HL-60/S4 treated with phorbol 12-myristate 13-acetate at 8.2 ng/mL for 4 days and 3 days (cell line): ENCODE results near the gene TEF.

Experiments used
- in situ Hi-C: fragments of 300-500 bp; cut with MboI; formaldehyde crosslinking; loops from 2 replicates; pipeline ENCODE4 v1.15.0; 2022; ENCODE audit warnings: low sequenced_read_pairs

TEF gene, protein sequence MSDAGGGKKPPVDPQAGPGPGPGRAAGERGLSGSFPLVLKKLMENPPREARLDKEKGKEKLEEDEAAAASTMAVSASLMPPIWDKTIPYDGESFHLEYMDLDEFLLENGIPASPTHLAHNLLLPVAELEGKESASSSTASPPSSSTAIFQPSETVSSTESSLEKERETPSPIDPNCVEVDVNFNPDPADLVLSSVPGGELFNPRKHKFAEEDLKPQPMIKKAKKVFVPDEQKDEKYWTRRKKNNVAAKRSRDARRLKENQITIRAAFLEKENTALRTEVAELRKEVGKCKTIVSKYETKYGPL

DNA sequence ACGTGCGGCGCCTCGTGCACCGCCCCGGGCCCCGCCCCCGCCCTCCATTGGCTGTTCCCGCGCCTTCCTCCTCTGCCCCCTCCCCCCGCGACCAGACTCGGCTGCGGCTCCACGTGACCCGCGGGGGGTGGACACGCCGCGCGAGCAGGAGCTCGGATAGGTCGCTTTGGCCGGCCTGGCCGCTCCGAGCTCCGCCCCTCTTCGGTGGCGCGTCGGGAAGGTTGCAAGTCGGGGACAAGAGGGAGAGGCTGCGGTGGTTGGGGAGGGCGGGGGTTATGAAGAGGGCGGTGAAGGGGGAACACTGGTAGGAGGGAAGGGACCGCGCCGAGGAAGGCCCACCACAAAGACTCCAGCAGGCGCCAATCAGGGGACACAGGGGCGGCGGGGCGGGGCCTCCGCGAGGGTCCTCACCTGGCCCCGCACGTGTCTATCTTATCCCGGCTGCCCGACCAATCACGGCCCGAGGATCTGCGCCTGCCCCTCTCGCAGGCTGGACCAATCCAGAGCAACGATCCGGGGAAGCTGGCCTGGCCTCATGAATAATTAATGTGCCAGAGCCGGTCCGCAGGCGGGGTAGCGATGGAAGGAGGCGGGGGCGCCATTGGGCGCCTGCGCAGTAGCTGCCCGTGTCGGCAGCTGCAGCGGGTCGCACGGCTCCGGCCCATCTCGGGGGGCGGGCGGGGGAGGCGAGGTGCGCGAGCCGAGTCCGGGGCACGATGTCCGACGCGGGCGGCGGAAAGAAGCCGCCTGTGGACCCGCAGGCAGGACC, at the start of gene TEF:
TSS of gene TEF (plus strand) at position 614 of the 769 bp plus-strand sequence. CDS start at position 717, 103 bp downstream.
- in situ Hi-C loops = no loop called here

GRCh38 chr22:41332217-41332939, 49.4 kb upstream of the TEF start:
- in situ Hi-C loops = no loop called here

- in situ Hi-C loops = no loop called here
Measured at GRCh38 chr22:41333806-41334205, 47.9 kb upstream of the TEF start.

- in situ Hi-C loops = no loop called here
Measured at GRCh38 chr22:41334215-41334614, 47.5 kb upstream of the TEF start.

- in situ Hi-C loops = no loop called here
Measured at GRCh38 chr22:41334951-41335635, 46.6 kb upstream of the TEF start.

- in situ Hi-C loops = no loop called here
Measured at GRCh38 chr22:41338614-41339212, 43.0 kb upstream of the TEF start.

GRCh38 chr22:41339823-41340222, 41.9 kb upstream of the TEF start:
- in situ Hi-C loops = no loop called here

- in situ Hi-C loops = no loop called here
Measured at GRCh38 chr22:41340357-41340756, 41.4 kb upstream of the TEF start.

DNA sequence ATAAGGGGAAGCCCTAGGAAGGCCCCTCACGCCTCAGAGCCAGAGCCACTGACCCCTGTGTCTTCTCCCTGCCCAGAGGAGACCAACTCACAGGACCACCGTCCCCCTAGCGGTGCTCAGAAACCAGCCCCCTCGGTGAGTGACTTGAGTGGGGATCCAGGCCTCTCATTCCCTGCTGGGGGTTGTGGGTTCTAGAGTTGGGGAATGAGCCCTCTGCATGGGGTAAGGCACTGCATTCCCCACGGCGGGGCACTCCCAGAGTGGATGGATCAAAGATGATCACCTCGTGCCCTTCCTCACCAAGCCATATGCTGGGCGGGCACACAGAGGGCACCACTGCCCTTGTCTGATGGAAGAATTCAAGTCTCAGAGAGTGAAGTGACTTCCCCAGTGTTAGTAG, 40.7 kb upstream of the TEF start:
- in situ Hi-C loops = no loop called here

- in situ Hi-C loops = no loop called here
Measured at GRCh38 chr22:41341990-41342389, 39.8 kb upstream of the TEF start.

DNA sequence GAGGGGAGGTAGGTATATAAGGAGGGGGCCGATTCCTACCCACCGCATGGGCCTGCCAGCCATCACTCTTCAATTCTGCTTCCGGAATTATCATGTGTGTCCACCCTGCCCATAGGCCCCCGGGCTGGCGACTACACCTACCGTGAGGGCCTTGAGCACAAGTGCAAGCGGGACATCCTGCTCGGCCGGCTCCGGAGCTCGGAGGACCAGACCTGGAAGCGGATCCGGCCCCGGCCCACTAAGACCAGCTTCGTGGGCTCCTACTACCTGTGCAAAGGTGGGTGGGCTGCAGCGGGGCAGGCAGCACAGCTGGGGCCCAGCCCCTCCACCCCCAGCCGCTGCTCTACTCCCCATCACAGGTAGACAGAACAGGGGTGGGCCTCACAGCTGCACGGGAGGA, 38.4 kb upstream of the TEF start:
- in situ Hi-C loops = no loop called here

GRCh38 chr22:41343717-41344116, 38.0 kb upstream of the TEF start:
- in situ Hi-C loops = no loop called here

GRCh38 chr22:41344189-41344788, 37.5 kb upstream of the TEF start:
- in situ Hi-C loops = no loop called here

DNA sequence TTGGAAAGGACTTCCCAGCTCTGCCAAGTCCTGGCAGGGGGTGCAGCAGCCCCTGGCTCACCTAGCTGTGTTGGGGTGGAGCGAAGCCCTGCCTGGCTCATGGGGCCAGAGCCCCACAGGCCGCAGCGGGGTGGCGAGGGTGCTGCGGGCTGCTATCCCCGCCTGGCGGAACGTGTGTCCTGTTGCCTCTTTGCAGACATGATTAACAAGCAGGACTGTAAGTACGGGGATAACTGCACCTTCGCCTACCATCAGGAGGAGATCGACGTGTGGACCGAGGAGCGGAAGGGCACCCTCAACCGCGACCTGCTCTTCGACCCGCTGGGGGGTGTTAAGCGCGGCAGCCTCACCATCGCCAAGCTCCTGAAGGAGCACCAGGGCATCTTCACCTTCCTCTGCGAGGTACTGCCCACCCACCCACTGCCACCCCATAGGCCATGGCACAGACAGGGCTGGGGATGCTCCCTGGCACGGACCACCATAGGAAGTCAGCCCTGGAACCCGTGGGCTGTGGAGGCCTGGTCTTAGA, 35.9 kb upstream of the TEF start:
- in situ Hi-C loops = no loop called here

DNA sequence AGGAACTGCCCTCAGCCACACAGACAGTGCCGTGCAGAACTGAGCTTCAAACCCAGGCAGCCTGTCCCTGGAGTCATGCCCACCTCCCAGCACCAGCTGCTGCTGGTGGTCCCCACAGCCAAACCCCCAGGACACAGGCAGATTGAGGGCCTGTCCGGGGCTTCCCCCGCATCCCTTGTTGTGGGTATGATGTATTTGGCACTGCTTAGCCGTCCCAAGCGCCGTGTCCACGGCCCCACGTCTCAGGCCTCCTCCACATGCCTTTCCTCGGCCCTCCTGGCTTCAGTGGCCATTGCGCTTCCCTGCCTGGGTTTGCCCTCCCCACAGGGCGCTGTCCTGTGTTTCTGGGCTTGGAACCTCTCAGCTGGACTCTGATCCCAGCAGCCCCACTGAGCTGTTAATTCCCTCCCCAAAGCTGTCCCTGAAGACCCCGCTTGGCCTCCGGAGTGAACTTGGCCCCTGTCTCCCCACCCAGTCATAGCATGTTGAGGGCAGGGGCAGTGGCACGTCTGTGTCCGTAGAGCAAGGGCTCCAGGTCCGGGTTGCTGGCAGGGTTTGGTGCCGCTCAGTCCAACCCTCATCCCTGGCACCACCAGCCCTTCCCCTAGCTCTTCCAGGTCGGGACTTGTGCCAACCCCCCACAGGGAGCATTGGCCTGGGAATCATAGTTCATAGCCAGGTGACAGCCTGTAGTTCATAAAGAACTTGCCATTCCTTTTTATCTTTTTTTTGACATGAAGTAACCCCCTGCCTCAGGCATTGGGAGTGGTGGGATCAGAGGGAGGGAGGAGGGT, 34.5 kb upstream of the TEF start:
- in situ Hi-C loops = no loop called here

- in situ Hi-C loops = no loop called here
Measured at GRCh38 chr22:41348964-41349484, 32.7 kb upstream of the TEF start.

- in situ Hi-C loops = no loop called here
Measured at GRCh38 chr22:41350087-41350486, 31.7 kb upstream of the TEF start.

DNA sequence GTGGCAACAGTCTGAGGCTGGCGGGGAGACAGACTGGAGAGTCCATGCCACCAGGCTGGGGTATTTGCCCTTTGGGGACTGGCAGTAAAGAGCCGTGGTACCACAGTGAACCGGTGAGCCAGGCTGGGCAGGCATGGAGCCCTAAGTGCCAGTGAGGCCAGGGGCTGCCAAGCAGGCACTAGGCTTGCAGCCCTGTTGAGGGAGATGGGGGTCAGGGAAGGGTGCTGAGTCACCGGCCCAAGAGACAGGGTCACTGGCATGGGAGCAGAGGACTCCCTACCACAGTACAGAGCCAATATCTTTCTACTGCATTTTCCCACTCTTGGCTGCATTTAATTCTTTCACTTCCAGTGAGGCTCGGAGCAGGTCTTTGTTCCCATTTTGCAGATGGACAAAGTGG, 30.7 kb upstream of the TEF start:
- in situ Hi-C loops = no loop called here

DNA sequence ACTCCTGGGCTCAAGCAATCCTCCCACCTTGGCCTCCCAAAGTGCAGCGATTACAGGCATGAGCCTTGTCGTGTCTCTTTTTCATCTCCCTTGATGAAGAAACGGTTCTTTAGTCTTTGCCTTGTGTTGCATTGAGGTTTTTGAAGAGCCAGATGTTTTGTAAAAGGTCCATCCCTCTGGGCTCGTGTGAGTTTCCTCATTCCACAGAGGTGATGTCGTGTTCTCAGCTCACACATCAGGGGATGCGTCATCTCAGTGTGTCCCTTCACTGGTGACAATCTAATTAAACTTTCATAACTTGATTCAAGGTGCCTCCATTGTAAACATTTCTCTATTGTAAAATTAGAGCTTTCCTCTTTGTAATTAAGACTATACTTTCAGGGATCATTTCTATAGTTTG, 29.7 kb upstream of the TEF start:
- in situ Hi-C loops = no loop called here
